PC-9 (cell line): ENCODE measurements around the gene CIRBP. TPM values are rescaled to one million over a fixed set of nuclear protein-coding genes. Genes with fewer than 3 reads are reported as not detected.

Source experiments
- BruUV-seq: library from RNA; stranded (reverse); fragments of 400-500 nt; replicated peaks from 2 replicates; lab custom pipeline; 2021; lab: Mats Ljungman, UMichigan
- CTCF ChIA-PET: fragments of 300-600 bp; sonication (Branson Sonifier 250); formaldehyde crosslinking; loops from one replicate; lab custom pipeline; 2022; ENCODE audit warnings: antibody characterized with exemption; lab: Charles Lee
- POLR2A ChIA-PET: fragments of 300-600 bp; sonication (Branson Sonifier 250); formaldehyde crosslinking; loops from one replicate; lab custom pipeline; 2022; ENCODE audit warnings: antibody characterized with exemption; ENCODE audit not compliant: unreplicated experiment; lab: Charles Lee
- DNase-seq, 2 experiments: peaks; one replicate each; pipeline versions ENCODE4 v3.0.0 to v3.0.0-alpha.2; 2015 to 2022; ENCODE audit warnings: mixed read lengths in 1 of 2
- H2AFZ ChIP-seq: fragments of 200-600 bp; sonication (generic); 2 replicates; pipeline ENCODE4 v1.8.1; 2017; ENCODE audit warnings: antibody characterized with exemption
- H3F3A ChIP-seq: fragments of 200-600 bp; sonication (generic); 2 replicates; pipeline ENCODE4 v1.8.1; 2017; ENCODE audit warnings: antibody characterized with exemption, mild to moderate bottlenecking, low read depth; ENCODE audit not compliant: insufficient read depth
- H3K27ac ChIP-seq: fragments of 200-600 bp; sonication (generic); 2 replicates; pipeline ENCODE4 v1.6.1; 2016; ENCODE audit warnings: mixed run types
- H3K27me3 ChIP-seq: fragments of 200-600 bp; sonication (generic); 2 replicates; pipeline ENCODE4 v1.6.1; 2016; ENCODE audit warnings: low read depth, mixed run types; ENCODE audit not compliant: insufficient read depth
- H3K36me3 ChIP-seq: fragments of 200-600 bp; sonication (generic); 2 replicates; pipeline ENCODE4 v1.6.1; 2016; ENCODE audit warnings: low read depth, mixed run types
- H3K4me1 ChIP-seq: fragments of 200-600 bp; sonication (generic); replicated peaks from 2 replicates; pipeline ENCODE4 v1.6.1; 2016; ENCODE audit warnings: mixed run types; ENCODE audit not compliant: insufficient read depth
- H3K4me2 ChIP-seq: fragments of 200-600 bp; sonication (generic); 2 replicates; pipeline ENCODE4 v1.6.1; 2017; ENCODE audit warnings: mixed run types
- H3K4me3 ChIP-seq: fragments of 200-600 bp; sonication (generic); 2 replicates; pipeline ENCODE4 v1.6.1; 2016; ENCODE audit warnings: mixed run types
- H3K79me2 ChIP-seq: fragments of 200-600 bp; sonication (generic); 2 replicates; pipeline ENCODE4 v1.6.1; 2017; ENCODE audit warnings: low read depth, mixed run types
- H3K9me2 ChIP-seq: fragments of 200-600 bp; sonication (generic); 2 replicates; pipeline ENCODE4 v1.8.1; 2017; ENCODE audit warnings: mild to moderate bottlenecking; ENCODE audit not compliant: insufficient read depth
- H3K9me3 ChIP-seq: fragments of 200-600 bp; sonication (generic); 2 replicates; pipeline ENCODE4 v1.8.1; 2016; ENCODE audit warnings: low read depth; ENCODE audit not compliant: insufficient read depth
- H4K20me1 ChIP-seq: fragments of 200-600 bp; sonication (generic); 2 replicates; pipeline ENCODE4 v1.8.1; 2017; ENCODE audit not compliant: insufficient read depth
- EZH2 ChIP-seq: fragments of 200-600 bp; sonication (generic); IDR thresholded peaks from 2 replicates; pipeline ENCODE4 v1.8.0; 2017; ENCODE audit warnings: antibody characterized with exemption, low read depth
- intact Hi-C: fragments of 100-400 bp; cut with micrococcal nuclease; formaldehyde crosslinking; loops from one replicate; pipeline ENCODE4 v1.10.0; 2022; ENCODE audit not compliant: unreplicated experiment
- total RNA-seq: library from RNA; stranded (reverse); gene quantifications from 2 replicates; pipeline ENCODE4 v1.2.3, GENCODE V29; 2021
- TF ChIP-seq, protein P1 (sequence below): fragments of 200-600 bp; sonication (generic); conservative IDR thresholded peaks from 2 replicates; pipeline ENCODE4 v1.6.1; 2017; ENCODE audit warnings: mixed run types, antibody characterized with exemption, mild to moderate bottlenecking, moderate library complexity

Gene CIRBP
- total RNA-seq, 1 experiment from 2014 or later = 86.9 TPM

DNA sequence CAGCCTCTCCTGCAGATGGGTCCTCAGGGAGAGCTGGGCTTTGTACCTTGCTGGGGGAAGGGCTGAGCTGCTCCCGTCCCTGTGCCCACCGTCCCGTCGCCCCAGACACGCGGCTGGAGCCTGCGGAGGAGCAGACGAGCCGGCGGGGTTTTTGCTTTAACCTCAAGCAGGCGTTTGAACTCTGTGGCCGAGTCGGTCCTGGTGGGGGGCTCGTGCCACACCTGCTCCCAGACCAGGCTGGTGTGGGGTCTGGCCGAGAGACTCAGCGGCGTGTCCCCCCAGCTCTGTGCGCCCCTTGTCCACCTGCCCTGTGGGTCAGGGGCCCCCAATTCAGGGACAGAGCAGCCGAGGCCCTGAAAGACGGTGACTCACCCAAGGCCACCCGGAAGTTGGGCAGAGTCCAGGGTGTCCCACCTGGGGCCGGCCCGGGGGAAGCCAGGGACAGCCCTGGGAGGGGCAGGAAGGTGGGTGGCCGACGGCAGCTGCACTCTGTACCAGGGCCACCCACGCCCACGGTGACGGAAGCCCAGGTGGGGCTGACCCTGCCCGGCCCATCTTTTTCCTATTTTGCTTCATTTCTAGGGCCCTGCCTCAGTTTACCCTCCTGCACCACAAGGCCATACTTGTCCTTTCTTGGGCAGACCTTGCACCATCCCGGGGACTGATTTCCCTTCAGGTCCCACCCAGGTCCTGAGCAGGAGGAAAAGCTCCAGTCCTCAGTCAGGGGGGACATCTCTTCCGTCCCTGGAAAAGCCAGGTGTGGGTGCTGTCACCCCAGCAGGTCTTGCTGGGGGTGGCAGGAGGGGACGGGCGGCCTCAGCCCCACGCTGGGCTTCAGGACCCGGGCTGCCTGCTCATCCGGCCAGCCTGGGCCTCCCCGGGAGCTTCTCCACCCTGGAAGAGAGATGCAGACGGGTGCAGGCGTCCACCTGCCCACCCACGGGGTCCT is 21.8 kb downstream of the CIRBP start:
- no peaks in the 10 kb centered on the region for H3K9me2 ChIP-seq
- peaks cover 34% of the 10 kb centered on the region; the same call in 1 of the 2 replicates for H3K27me3 ChIP-seq
- H2AFZ ChIP-seq = no peak overlapping the region
- TF ChIP-seq EZH2 = no peak
- TF ChIP-seq, protein P1, sequence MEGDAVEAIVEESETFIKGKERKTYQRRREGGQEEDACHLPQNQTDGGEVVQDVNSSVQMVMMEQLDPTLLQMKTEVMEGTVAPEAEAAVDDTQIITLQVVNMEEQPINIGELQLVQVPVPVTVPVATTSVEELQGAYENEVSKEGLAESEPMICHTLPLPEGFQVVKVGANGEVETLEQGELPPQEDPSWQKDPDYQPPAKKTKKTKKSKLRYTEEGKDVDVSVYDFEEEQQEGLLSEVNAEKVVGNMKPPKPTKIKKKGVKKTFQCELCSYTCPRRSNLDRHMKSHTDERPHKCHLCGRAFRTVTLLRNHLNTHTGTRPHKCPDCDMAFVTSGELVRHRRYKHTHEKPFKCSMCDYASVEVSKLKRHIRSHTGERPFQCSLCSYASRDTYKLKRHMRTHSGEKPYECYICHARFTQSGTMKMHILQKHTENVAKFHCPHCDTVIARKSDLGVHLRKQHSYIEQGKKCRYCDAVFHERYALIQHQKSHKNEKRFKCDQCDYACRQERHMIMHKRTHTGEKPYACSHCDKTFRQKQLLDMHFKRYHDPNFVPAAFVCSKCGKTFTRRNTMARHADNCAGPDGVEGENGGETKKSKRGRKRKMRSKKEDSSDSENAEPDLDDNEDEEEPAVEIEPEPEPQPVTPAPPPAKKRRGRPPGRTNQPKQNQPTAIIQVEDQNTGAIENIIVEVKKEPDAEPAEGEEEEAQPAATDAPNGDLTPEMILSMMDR = no peak
- H3K4me2 ChIP-seq = no peak overlapping the region
- no peaks in the 10 kb centered on the region for H3K36me3 ChIP-seq
- no peaks in the 10 kb centered on the region for H3F3A ChIP-seq
- no peak overlapping the region for H3K4me3 ChIP-seq
- intact Hi-C loops = no loop called here
- no peaks in the 10 kb centered on the region for H3K4me1 ChIP-seq
- no peaks in the 10 kb centered on the region for H3K79me2 ChIP-seq
- no TSS peak for BruUV-seq
- H3K9me3 ChIP-seq = no peaks in the 10 kb centered on the region
- ChIA-PET CTCF (no interaction called here), POLR2A (no interaction called here)
- no peaks in the 10 kb centered on the region for H4K20me1 ChIP-seq
- no peak for DNase-seq
- no peak overlapping the region for H3K27ac ChIP-seq

DNA sequence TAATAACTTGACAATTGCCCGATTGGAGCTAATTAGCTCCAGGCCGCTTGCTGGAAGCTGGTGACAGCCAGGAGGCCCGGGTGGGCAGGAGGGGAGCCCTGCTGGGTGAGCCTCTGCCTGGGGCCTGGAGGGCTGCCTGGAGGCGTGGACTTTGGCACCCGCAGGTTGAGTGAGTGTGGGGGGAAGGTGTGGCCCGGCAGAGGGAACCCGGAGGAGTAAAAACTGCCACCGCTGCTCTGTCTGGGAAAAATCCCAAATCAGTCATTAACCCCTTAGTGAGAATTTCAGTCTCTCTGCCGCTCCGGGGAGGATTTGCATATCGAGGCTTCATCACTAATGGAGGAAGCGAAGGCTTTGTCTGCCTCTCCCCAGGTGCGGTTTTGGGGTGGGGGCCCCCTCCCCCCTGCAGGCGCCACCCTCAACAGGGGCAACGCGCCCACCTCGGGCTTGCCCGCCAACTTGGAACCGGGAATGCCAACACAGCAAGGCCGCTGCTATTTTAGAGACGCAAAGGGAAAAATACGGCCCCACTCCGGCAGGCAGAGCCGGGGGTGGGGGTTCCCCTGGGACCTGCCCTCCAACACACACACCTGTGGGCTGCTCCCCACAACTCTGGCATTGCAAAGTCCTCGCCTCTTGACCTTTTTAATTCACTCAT is 22.8 kb downstream of the CIRBP start:
- TF ChIP-seq, protein P1 = no peak
- TF ChIP-seq EZH2 = no peak
- Histone ChIP-seq H4K20me1 (no peaks in the 10 kb centered on the region), H3K4me2 (no peak overlapping the region), H3K4me1 (no peaks in the 10 kb centered on the region), H3K4me3 (no peak overlapping the region), H2AFZ (no peak overlapping the region), H3K36me3 (no peaks in the 10 kb centered on the region), H3K27me3 (peaks cover 29% of the 10 kb centered on the region; the same call in 1 of the 2 replicates), H3K79me2 (no peaks in the 10 kb centered on the region), H3F3A (no peaks in the 10 kb centered on the region), H3K9me3 (no peaks in the 10 kb centered on the region), H3K9me2 (no peaks in the 10 kb centered on the region), H3K27ac (no peak overlapping the region)
- intact Hi-C loops = no loop called here
- CTCF ChIA-PET = no interaction called here
- no peak for DNase-seq
- no TSS peak for BruUV-seq
- POLR2A ChIA-PET = no interaction called here

DNA sequence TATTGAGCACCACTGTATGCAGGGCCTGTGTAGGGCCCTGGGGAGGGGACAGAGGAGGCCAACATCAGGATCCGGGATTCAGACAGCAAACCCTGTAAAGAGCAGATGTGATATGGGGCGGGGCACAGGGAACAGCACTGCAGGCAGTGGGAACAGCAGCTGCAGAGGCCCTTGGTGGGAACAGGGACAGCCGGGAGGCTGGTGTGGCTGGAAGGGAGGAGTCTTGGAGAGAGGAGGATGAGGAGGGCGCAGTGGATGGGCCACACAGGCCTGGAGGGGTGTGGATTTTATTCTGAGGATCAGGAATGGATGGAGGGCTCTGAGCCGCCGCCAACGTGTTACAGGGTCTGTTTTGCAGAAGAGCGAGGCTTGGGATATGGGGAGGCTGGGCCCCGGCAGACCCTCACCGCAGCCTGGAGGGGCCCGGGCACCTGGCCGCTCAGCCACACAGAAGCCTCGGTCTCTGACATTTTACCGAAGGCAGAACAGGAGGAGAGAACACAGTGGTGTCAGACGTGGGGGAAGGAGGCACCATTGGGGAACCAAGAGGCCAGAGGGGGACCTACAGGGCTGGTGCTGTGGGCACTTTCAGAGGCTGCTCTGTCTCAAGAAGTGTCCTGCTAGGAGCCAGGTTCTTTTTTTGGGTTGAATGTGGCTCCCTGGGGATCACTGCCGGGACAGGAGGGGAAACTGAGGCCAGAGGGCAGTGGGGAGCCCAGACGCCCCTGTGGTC is 23.5 kb downstream of the CIRBP start:
- Histone ChIP-seq H3K79me2 (no peaks in the 10 kb centered on the region), H3K27me3 (peaks cover 22% of the 10 kb centered on the region; the same call in 1 of the 2 replicates), H3K9me2 (no peaks in the 10 kb centered on the region), H3K4me3 (no peak overlapping the region), H2AFZ (no peak overlapping the region), H3K4me1 (no peaks in the 10 kb centered on the region), H3K27ac (no peak overlapping the region), H3K36me3 (no peaks in the 10 kb centered on the region), H3F3A (no peaks in the 10 kb centered on the region), H3K4me2 (no peak overlapping the region), H4K20me1 (no peaks in the 10 kb centered on the region), H3K9me3 (no peaks in the 10 kb centered on the region)
- ChIA-PET CTCF (no interaction called here), POLR2A (no interaction called here)
- intact Hi-C loops = no loop called here
- BruUV-seq = no TSS peak
- DNase-seq = no peak
- TF ChIP-seq, protein P1 = no peak
- TF ChIP-seq EZH2 = no peak
